Liver (tissue), 9 donors: Measurements from ENCODE around the gene ENAH. TPM values are rescaled to one million over a fixed set of nuclear protein-coding genes. Genes with fewer than 3 reads are reported as not detected.
"Not testable (repeated sequence)": the region's sequence is repeated elsewhere in the genome, so short reads cannot be mapped to it uniquely, and the experiment has no call there.

Experiments
- DNase-seq: peaks from one replicate; pipeline ENCODE4 v3.0.0-alpha.2; 2017; ENCODE audit warnings: low spot score
- H3K27ac ChIP-seq, 2 donors: one replicate each; pipeline ENCODE4 v1.7.0; 2013; ENCODE audit warnings: inconsistent platforms in 2 of 2, low read length in 2 of 2, control low read depth in 1 of 2, low read depth in 1 of 2, mild to moderate bottlenecking in 1 of 2
- H3K27me3 ChIP-seq, 4 donors: one replicate each; pipeline versions ENCODE4 v1.6.1 to v1.7.0; 2013; ENCODE audit warnings: low read length in 3 of 4, inconsistent platforms in 1 of 4, mild to moderate bottlenecking in 1 of 4, moderate library complexity in 1 of 4; ENCODE audit not compliant: control insufficient read depth in 4 of 4, insufficient read depth in 4 of 4
- H3K36me3 ChIP-seq, 4 donors: one replicate each; pipeline versions ENCODE4 v1.6.1 to v1.7.0; 2013; ENCODE audit warnings: low read length in 3 of 4, mild to moderate bottlenecking in 3 of 4, low read depth in 1 of 4, moderate library complexity in 1 of 4; ENCODE audit not compliant: control insufficient read depth in 4 of 4, insufficient read depth in 3 of 4
- H3K4me1 ChIP-seq, 4 donors: one replicate each; pipeline versions ENCODE4 v1.6.1 to v1.7.0; 2013; ENCODE audit warnings: low read length in 3 of 4, mild to moderate bottlenecking in 3 of 4, moderate library complexity in 1 of 4; ENCODE audit not compliant: control insufficient read depth in 4 of 4, insufficient read depth in 4 of 4
- H3K4me3 ChIP-seq, 3 donors: one replicate each; pipeline versions ENCODE4 v1.6.1 to v1.7.0; 2013; ENCODE audit warnings: low read length in 3 of 3, control low read depth in 1 of 3, low read depth in 1 of 3, mild to moderate bottlenecking in 1 of 3
- H3K9ac ChIP-seq, 2 donors: one replicate each; pipeline ENCODE4 v1.7.0; 2013; ENCODE audit warnings: low read length in 2 of 2, mild to moderate bottlenecking in 2 of 2, moderate library complexity in 2 of 2, control low read depth in 1 of 2, low read depth in 1 of 2
- H3K9me3 ChIP-seq, 4 donors: one replicate each; pipeline versions ENCODE4 v1.6.1 to v1.7.0; 2013; ENCODE audit warnings: low read length in 3 of 4; ENCODE audit not compliant: control insufficient read depth in 4 of 4
- ATF3 ChIP-seq: IDR thresholded peaks from 2 replicates; pipeline ENCODE4 v1.6.1; 2016; ENCODE audit warnings: antibody characterized with exemption
- CTCF ChIP-seq: fragments of 150-350 bp; IDR thresholded peaks from 2 replicates; pipeline ENCODE4 v1.5.1; 2017; ENCODE audit warnings: improper control_type of control experiment, low read depth, low read length; ENCODE audit not compliant: missing input control
- EGR1 ChIP-seq, 2 donors: IDR thresholded peaks; 2 replicates each; pipeline ENCODE4 v1.6.1; 2016 to 2018; ENCODE audit warnings: antibody characterized with exemption in 2 of 2, low read depth in 2 of 2
- FOXA1 ChIP-seq: IDR thresholded peaks from 2 replicates; pipeline ENCODE4 v1.6.1; 2016; ENCODE audit warnings: antibody characterized with exemption
- FOXA2 ChIP-seq: IDR thresholded peaks from 2 replicates; pipeline ENCODE4 v1.6.1; 2016; ENCODE audit warnings: antibody characterized with exemption
- GABPA ChIP-seq, 2 donors: IDR thresholded peaks in 1 of 2; conservative IDR thresholded peaks in 1 of 2; 2 replicates each; pipeline ENCODE4 v1.6.1; 2016; ENCODE audit warnings: antibody characterized with exemption in 2 of 2, mild to moderate bottlenecking in 1 of 2, moderate library complexity in 1 of 2
- HNF4A ChIP-seq, 2 donors: conservative IDR thresholded peaks; 2 replicates each; pipeline ENCODE4 v1.6.1; 2016; ENCODE audit warnings: antibody characterized with exemption in 2 of 2, mild to moderate bottlenecking in 2 of 2
- HNF4G ChIP-seq: IDR thresholded peaks from 2 replicates; pipeline ENCODE4 v1.6.1; 2016; ENCODE audit warnings: antibody characterized with exemption
- JUND ChIP-seq, 2 donors: IDR thresholded peaks; 2 replicates each; pipeline ENCODE4 v1.6.1; 2016; ENCODE audit warnings: antibody characterized with exemption in 2 of 2
- MAX ChIP-seq: IDR thresholded peaks from 2 replicates; pipeline ENCODE4 v1.6.1; 2016; ENCODE audit warnings: antibody characterized with exemption
- NR2F2 ChIP-seq: IDR thresholded peaks from 2 replicates; pipeline ENCODE4 v1.6.1; 2016; ENCODE audit warnings: antibody characterized with exemption
- RAD21 ChIP-seq, 2 donors: IDR thresholded peaks; 2 replicates each; pipeline ENCODE4 v1.6.1; 2016; ENCODE audit warnings: antibody characterized with exemption in 2 of 2, mild to moderate bottlenecking in 2 of 2
- REST ChIP-seq: IDR thresholded peaks from 2 replicates; pipeline ENCODE4 v1.6.1; 2016; ENCODE audit warnings: antibody characterized with exemption, mild to moderate bottlenecking
- RXRA ChIP-seq, 2 donors: IDR thresholded peaks; 2 replicates each; pipeline ENCODE4 v1.6.1; 2017 to 2018; ENCODE audit warnings: antibody characterized with exemption in 2 of 2, mild to moderate bottlenecking in 1 of 2
- SP1 ChIP-seq: IDR thresholded peaks from 2 replicates; pipeline ENCODE4 v1.6.1; 2018; ENCODE audit warnings: antibody characterized with exemption, mild to moderate bottlenecking
- TAF1 ChIP-seq: conservative IDR thresholded peaks from 2 replicates; pipeline ENCODE4 v1.6.1; 2016; ENCODE audit warnings: antibody characterized with exemption, mild to moderate bottlenecking
- YY1 ChIP-seq: IDR thresholded peaks from 2 replicates; pipeline ENCODE4 v1.6.1; 2016; ENCODE audit warnings: antibody characterized with exemption, mild to moderate bottlenecking
- ZBTB33 ChIP-seq: IDR thresholded peaks from 2 replicates; pipeline ENCODE4 v1.6.1; 2016; ENCODE audit warnings: antibody characterized with exemption
- WGBS: extraction: QIAGEN DNeasy Blood & Tissue Kit; methylation state at CpG from one replicate; pipeline ENCODE4 v1.1.7; 2013; 5-methylcytosine and 5-hydroxymethylcytosine counted together
- polyA plus RNA-seq, 2 donors: library from polyadenylated mRNA; stranded (reverse) in 1 of 2; unstranded in 1 of 2; fragments of 200-250 nt in 1 of 2; fragments of >200 nt in 1 of 2; fragmentation: Nextera tagmentation in 1 of 2; extraction: Ambion mirVana in 1 of 2; gene quantifications; one replicate each; pipeline versions ENCODE4 v1.2.1 to v1.2.3, GENCODE V29; 2013 to 2015
- total RNA-seq, 2 donors: library from RNA; depleted of rRNA; stranded (reverse); fragments of >200 nt; gene quantifications; one replicate each; pipeline ENCODE4 v1.2.3, GENCODE V29; 2014
- donor health status: healthy.
- donor health status: healthy.
- donor health status: healthy.
- donor health status: healthy.
- donor health status: healthy.

Gene ENAH
- total and polyA plus RNA-seq, 4 donors: 2.8 to 8.4 (median 4.5) TPM

GRCh38 chr1:225635649-225636048 lies 17.3 kb downstream of the ENAH start:
- H3K9ac ChIP-seq: no peak overlapping the region
- DNase-seq: no peak

GRCh38 chr1:225632836-225633235 lies 20.1 kb downstream of the ENAH start:
- not testable (repeated sequence) for H3K9me3 ChIP-seq, DNase-seq, H3K4me3 ChIP-seq, H3K36me3 ChIP-seq, H3K9ac ChIP-seq, H3K4me1 ChIP-seq, H3K27me3 ChIP-seq, H3K27ac ChIP-seq
- 89% methylated on average over 4 of the region's 4 CpGs for WGBS

More at GRCh38 chr1:225635649-225636048, 17.3 kb downstream of the ENAH start:
- Histone ChIP-seq H3K4me3 (no peak overlapping the region), H3K36me3 (no peaks in the 10 kb centered on the region), H3K9me3 (no peaks in the 10 kb centered on the region), H3K27me3 (no peaks in the 10 kb centered on the region), H3K27ac (no peak overlapping the region), H3K4me1 (peaks cover 0 to 4% (median 0%) of the 10 kb centered on the region in 4 donors)
- TF ChIP-seq HNF4A (conservative IDR thresholded peaks at IDR 0.05) (no peak), EGR1 (IDR thresholded peaks at IDR 0.05; ENCODE audit: low read depth in 2 of 2) (no peak), JUND (IDR thresholded peaks at IDR 0.05) (no peak), NR2F2 (no peak), FOXA1 (no peak), ATF3 (no peak), FOXA2 (no peak), GABPA (IDR thresholded peaks at IDR 0.05 in 1 of 2, conservative IDR thresholded peaks at IDR 0.05 in 1 of 2) (no peak), CTCF (no peak), RAD21 (IDR thresholded peaks at IDR 0.05) (no peak), ZBTB33 (no peak), TAF1 (no peak), YY1 (no peak), HNF4G (no peak), MAX (no peak), SP1 (no peak), RXRA (IDR thresholded peaks at IDR 0.05) (no peak), REST (no peak)
